Measurements from ENCODE around the gene TBC1D14. TPM values are rescaled to one million over a fixed set of nuclear protein-coding genes. Genes with fewer than 3 reads are reported as not detected.

TBC1D14 gene
- total RNA-seq, 4 donors from 2014 or later = 39.0 to 48.4 (median 43.7) TPM

GRCh38 chr4:7021355-7021754, 111.7 kb downstream of the TBC1D14 start:
- TF ChIP-seq CTCF (IDR thresholded peaks at IDR 0.05; ENCODE audit: low read depth) = no peak

GRCh38 chr4:7021930-7022664, 112.5 kb downstream of the TBC1D14 start:
- TF ChIP-seq CTCF (IDR thresholded peaks at IDR 0.05; ENCODE audit: low read depth) = no peak

GRCh38 chr4:7023486-7023885, 113.9 kb downstream of the TBC1D14 start:
- no peak for TF ChIP-seq CTCF (IDR thresholded peaks at IDR 0.05; ENCODE audit: low read depth)

GRCh38 chr4:7023901-7024300, 114.3 kb downstream of the TBC1D14 start:
- no peak for TF ChIP-seq CTCF (IDR thresholded peaks at IDR 0.05; ENCODE audit: low read depth)

- TF ChIP-seq CTCF (IDR thresholded peaks at IDR 0.05; ENCODE audit: low read depth) = no peak
These were observed 114.8 kb downstream of the TBC1D14 start for GRCh38 chr4:7024336-7024890.

GRCh38 chr4:7025040-7025602, 115.5 kb downstream of the TBC1D14 start:
- TF ChIP-seq CTCF (IDR thresholded peaks at IDR 0.05; ENCODE audit: low read depth) = no peak

GRCh38 chr4:7026107-7026506, 116.5 kb downstream of the TBC1D14 start:
- TF ChIP-seq CTCF (IDR thresholded peaks at IDR 0.05; ENCODE audit: low read depth) = no peak

Measured in subcutaneous adipose tissue (tissue), 4 donors.